Esophagus squamous epithelium (tissue), 4 donors: ENCODE data around the gene LIMK2.

ENCODE experiments used
- POLR2A ChIP-seq, 4 donors: fragments of 450-650 bp; IDR thresholded peaks; one replicate each; pipeline ENCODE4 v1.6.1; 2017; ENCODE audit warnings: antibody characterized with exemption in 4 of 4, mild to moderate bottlenecking in 4 of 4, moderate library complexity in 3 of 4
- TF ChIP-seq, protein P1 (sequence below), 6 experiments: fragments of 450-650 bp in 4 of 6; fragments of 200-600 bp in 2 of 6; sonication (generic) in 2 of 6; IDR thresholded peaks; one replicate each; pipeline ENCODE4 v1.5.1; 2016 to 2019; ENCODE audit warnings: antibody characterized with exemption in 6 of 6, mild to moderate bottlenecking in 4 of 6, moderate library complexity in 4 of 6

DNA sequence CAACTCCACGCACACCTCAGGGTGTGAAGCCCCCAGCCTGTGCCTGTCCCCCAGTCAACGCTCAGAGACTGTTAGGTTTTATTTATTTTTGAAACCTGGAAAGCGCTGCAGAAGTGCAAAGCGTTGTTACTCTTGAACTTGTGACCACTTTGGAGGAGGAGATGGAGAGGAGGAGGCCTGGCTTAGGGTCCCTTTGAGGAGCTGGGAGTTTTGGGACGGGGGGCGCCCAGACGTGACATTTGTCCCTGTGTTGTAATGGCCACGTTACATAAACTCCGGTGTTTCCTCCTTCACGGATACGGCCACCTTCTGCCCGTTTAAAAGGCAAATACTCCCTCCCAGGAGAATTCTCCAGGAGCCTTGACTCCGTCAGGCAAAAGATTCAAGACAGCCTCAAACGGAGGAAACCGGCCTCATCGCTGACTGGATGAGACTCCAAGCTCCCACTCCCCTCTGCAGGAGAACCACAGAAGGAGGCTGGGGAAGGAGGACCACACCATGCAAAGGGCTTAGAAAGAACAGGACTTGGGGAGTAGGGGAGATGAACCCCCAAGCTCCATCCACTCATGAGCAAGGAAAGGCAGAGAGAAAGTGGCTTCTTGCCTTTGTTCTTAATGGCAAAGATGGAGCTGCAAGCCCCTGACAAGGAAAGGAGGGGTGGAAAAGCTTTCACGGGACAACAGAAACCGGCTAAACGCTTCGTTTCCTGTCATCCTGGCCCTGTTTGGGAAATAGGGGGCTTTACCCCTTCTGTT is 79.6 kb downstream of the LIMK2 start:
- no peak for TF ChIP-seq POLR2A (IDR thresholded peaks at IDR 0.05)
- TF ChIP-seq, protein P1, sequence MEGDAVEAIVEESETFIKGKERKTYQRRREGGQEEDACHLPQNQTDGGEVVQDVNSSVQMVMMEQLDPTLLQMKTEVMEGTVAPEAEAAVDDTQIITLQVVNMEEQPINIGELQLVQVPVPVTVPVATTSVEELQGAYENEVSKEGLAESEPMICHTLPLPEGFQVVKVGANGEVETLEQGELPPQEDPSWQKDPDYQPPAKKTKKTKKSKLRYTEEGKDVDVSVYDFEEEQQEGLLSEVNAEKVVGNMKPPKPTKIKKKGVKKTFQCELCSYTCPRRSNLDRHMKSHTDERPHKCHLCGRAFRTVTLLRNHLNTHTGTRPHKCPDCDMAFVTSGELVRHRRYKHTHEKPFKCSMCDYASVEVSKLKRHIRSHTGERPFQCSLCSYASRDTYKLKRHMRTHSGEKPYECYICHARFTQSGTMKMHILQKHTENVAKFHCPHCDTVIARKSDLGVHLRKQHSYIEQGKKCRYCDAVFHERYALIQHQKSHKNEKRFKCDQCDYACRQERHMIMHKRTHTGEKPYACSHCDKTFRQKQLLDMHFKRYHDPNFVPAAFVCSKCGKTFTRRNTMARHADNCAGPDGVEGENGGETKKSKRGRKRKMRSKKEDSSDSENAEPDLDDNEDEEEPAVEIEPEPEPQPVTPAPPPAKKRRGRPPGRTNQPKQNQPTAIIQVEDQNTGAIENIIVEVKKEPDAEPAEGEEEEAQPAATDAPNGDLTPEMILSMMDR (IDR thresholded peaks at IDR 0.05) = no peak
